GM13976 (cell line): ENCODE data around the gene MIOX.

Experiments
- DNase-seq: peaks from one replicate; pipeline ENCODE4 v3.0.0; 2012; ENCODE audit warnings: low spot score
- CTCF ChIP-seq: IDR thresholded peaks from 2 replicates; pipeline ENCODE4 v1.5.1; 2012; ENCODE audit warnings: borderline replicate concordance, mild to moderate bottlenecking; ENCODE audit not compliant: insufficient read depth; ENCODE audit errors: extremely low read depth, missing control alignments, control extremely low read depth
- in situ Hi-C: fragments of 300-500 bp; cut with MboI; formaldehyde crosslinking; loops from one replicate; pipeline ENCODE4 v1.12.0; 2022; ENCODE audit warnings: low sequenced_read_pairs, mixed read lengths, inconsistent platforms; ENCODE audit not compliant: unreplicated experiment

MIOX gene

GRCh38 chr22:50473088-50473487, 13.6 kb upstream of the MIOX start:
- peak; percentile 67 for DNase-seq
- in situ Hi-C loops = no loop called here

GRCh38 chr22:50473855-50474671, 12.6 kb upstream of the MIOX start:
- in situ Hi-C loops = no loop called here
- no peak for TF ChIP-seq CTCF

More at GRCh38 chr22:50473088-50473487, 13.6 kb upstream of the MIOX start:
- peak; percentile 6 for TF ChIP-seq CTCF

GRCh38 chr22:50474710-50475651, 11.7 kb upstream of the MIOX start, which contains the start of gene SBF1:
Gene SBF1, minus strand, starts transcription at chr22:50475035. Its CDS starts 195 bp downstream, at chr22:50474840.
- in situ Hi-C loops = no loop called here
- DNase-seq = peak; percentile 100
- no peak for TF ChIP-seq CTCF

More at GRCh38 chr22:50473855-50474671, 12.6 kb upstream of the MIOX start:
- peak; percentile 63 for DNase-seq

- no peak for DNase-seq
- in situ Hi-C loops = no loop called here
Measured at GRCh38 chr22:50475652-50476002, 11.0 kb upstream of the MIOX start.

GRCh38 chr22:50476868-50477267, 9.8 kb upstream of the MIOX start:
- in situ Hi-C loops = no loop called here
- TF ChIP-seq CTCF = no peak
- DNase-seq = no peak

More at GRCh38 chr22:50475652-50476002, 11.0 kb upstream of the MIOX start:
- no peak for TF ChIP-seq CTCF

- in situ Hi-C loops = no loop called here
- TF ChIP-seq CTCF = no peak
- DNase-seq = no peak
Measured at GRCh38 chr22:50477923-50478322, 8.7 kb upstream of the MIOX start.
